H1 (cell line): ENCODE data around the gene GRIFIN. TPM values are rescaled to one million over a fixed set of nuclear protein-coding genes. Genes with fewer than 3 reads are reported as not detected.

Source experiments
- CTCF ChIP-seq, 3 experiments: IDR thresholded peaks; 1 replicate in 2 of 3; 2 replicates in 1 of 3; pipeline versions ENCODE4 v1.5.1 to v1.6.1; 2011; ENCODE audit warnings: low read length in 3 of 3, mild to moderate bottlenecking in 3 of 3, inconsistent platforms in 2 of 3, low read depth in 1 of 3, moderate library complexity in 1 of 3; ENCODE audit not compliant: insufficient read depth in 1 of 3; ENCODE audit errors: control extremely low read depth in 1 of 3
- POU5F1 ChIP-seq: IDR thresholded peaks from 2 replicates; pipeline ENCODE4 v1.6.1; 2011; ENCODE audit warnings: low read depth, mild to moderate bottlenecking, low read length, moderate library complexity
- SP2 ChIP-seq: IDR thresholded peaks from 2 replicates; pipeline ENCODE4 v1.6.1; 2012; ENCODE audit warnings: mild to moderate bottlenecking, low read length, inconsistent platforms
- TCF12 ChIP-seq: IDR thresholded peaks from 2 replicates; pipeline ENCODE4 v1.6.1; 2011; ENCODE audit warnings: low read depth, mild to moderate bottlenecking, low read length
- polyA plus RNA-seq, 7 experiments: library from polyadenylated mRNA; depleted of rRNA in 3 of 7; stranded (reverse) in 5 of 7; unstranded in 2 of 7; fragments of >200 nt in 5 of 7; fragments of 200-250 nt in 2 of 7; gene quantifications; 1 replicate in 5 of 7; 2 replicates in 1 of 7; 4 replicates in 1 of 7; pipeline versions ENCODE4 v1.2.1 to v1.2.3, GENCODE V29; 2011 to 2013; ENCODE audit warnings: missing spikeins in 2 of 7, mixed read lengths in 2 of 7
- total RNA-seq: library from RNA; stranded (reverse); fragmentation: NEBNext Ultra II Directional; extraction: Animal tissue kit (Norgen Biotek cat#: 25700); gene quantifications from 2 replicates; pipeline ENCODE4 v1.2.1, GENCODE V29; 2021

The GRIFIN gene
- total and polyA plus RNA-seq, 2 of the 8 experiments (the other 6 are each of a cell fraction or from before 2014, with no cell fraction given), result not detected

- TF ChIP-seq SP2, result no peak
- TF ChIP-seq TCF12, result no peak
- no peak for TF ChIP-seq CTCF (IDR thresholded peaks at IDR 0.05; ENCODE audit: control extremely low read depth in 1 of 3, insufficient read depth in 1 of 3, low read depth in 1 of 3, low read length in 3 of 3)
- no peak for TF ChIP-seq POU5F1
Measured at GRCh38 chr7:2512179-2512661, 36.0 kb upstream of the GRIFIN start (continued).
